GM19438 (cell line): ENCODE data around the gene SPECC1.
"Not testable (repeated sequence)": the region's sequence is repeated elsewhere in the genome, so short reads cannot be mapped to it uniquely, and the experiment has no call there.

Source experiments
- ATAC-seq: cut with Tn5 transposase; IDR thresholded peaks from one replicate; pipeline ENCODE4 v1.9.1; 2021; ENCODE audit warnings: low read depth; ENCODE audit not compliant: unreplicated experiment

SPECC1 gene

DNA sequence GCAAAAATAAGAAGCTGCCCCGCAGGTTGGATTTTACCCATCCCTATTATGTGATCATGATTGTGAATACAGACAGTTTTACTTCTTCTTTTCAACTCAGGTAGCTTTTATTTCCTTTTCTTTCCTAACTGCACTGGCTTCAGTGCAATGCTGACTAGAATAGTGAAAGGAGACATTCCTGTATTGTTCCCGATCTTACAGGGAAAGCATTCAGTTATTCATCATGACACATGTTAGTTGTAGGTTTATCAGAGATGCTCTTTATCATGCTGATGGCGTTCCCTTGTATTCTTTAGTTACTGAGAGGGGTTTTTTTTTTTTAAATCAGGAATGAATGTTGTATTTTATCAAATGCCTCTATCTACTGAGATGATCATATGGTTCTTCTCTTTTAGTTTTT is 343.4 kb downstream of the SPECC1 start:
- not testable (repeated sequence) for ATAC-seq

DNA sequence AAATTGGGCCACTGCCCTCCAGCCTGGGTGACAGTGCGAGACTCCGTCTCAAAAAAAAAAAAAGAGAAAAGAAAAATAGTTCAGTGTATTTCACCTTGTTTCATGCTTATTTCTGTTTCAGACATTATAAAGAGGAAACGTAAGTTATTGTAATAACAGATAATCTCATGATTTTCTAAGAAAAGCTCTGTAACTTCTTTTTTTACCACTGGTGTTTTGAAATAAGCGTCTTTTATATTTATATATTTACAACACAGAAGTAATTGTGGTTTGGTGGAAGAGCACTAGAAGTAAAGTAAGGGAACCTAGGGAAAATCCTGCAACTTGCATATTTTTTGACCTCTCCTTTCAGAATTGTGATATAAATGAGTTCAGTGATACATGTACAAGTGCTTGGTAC is 354.7 kb downstream of the SPECC1 start:
- ATAC-seq, result not testable (repeated sequence)
